ENCODE measurements around the gene GPR26. TPM values are rescaled to one million over a fixed set of nuclear protein-coding genes. Genes with fewer than 3 reads are reported as not detected.

The GPR26 gene, protein sequence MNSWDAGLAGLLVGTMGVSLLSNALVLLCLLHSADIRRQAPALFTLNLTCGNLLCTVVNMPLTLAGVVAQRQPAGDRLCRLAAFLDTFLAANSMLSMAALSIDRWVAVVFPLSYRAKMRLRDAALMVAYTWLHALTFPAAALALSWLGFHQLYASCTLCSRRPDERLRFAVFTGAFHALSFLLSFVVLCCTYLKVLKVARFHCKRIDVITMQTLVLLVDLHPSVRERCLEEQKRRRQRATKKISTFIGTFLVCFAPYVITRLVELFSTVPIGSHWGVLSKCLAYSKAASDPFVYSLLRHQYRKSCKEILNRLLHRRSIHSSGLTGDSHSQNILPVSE
- total RNA-seq: not detected in 2 replicates

GRCh38 chr10:123666318-123667236, at the start of gene GPR26:
GPR26 (plus strand) TSS chr10:123666355; CDS start chr10:123666408, 53 bp downstream.

Other genes starting within 250 kb of the GPR26 start
- gene CPXM2, start 225.5 kb downstream of the GPR26 start, total RNA-seq: 4.7 and 13.5 TPM in 2 replicates

All from thoracic aorta endothelial cell (primary cell).